NB4 (cell line): ENCODE results near the gene KCNN4.
"Not testable (repeated sequence)": the region's sequence is repeated elsewhere in the genome, so short reads cannot be mapped to it uniquely, and the experiment has no call there.

Experiments used
- POLR2A ChIP-seq: IDR thresholded peaks from 2 replicates; pipeline ENCODE4 v1.6.1; 2011; ENCODE audit warnings: mild to moderate bottlenecking; ENCODE audit not compliant: insufficient read length; ENCODE audit errors: extremely low read depth
- TF ChIP-seq, protein P1 (sequence below): IDR thresholded peaks from 2 replicates; pipeline ENCODE4 v1.6.1; 2011; ENCODE audit warnings: low read depth, low read length
- TF ChIP-seq, protein P2 (sequence below): IDR thresholded peaks from one replicate; pipeline ENCODE4 v1.5.1; 2012; ENCODE audit warnings: low read depth, low read length

- TF ChIP-seq, protein P1, sequence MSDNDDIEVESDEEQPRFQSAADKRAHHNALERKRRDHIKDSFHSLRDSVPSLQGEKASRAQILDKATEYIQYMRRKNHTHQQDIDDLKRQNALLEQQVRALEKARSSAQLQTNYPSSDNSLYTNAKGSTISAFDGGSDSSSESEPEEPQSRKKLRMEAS = not testable (repeated sequence)
- TF ChIP-seq, protein P2, sequence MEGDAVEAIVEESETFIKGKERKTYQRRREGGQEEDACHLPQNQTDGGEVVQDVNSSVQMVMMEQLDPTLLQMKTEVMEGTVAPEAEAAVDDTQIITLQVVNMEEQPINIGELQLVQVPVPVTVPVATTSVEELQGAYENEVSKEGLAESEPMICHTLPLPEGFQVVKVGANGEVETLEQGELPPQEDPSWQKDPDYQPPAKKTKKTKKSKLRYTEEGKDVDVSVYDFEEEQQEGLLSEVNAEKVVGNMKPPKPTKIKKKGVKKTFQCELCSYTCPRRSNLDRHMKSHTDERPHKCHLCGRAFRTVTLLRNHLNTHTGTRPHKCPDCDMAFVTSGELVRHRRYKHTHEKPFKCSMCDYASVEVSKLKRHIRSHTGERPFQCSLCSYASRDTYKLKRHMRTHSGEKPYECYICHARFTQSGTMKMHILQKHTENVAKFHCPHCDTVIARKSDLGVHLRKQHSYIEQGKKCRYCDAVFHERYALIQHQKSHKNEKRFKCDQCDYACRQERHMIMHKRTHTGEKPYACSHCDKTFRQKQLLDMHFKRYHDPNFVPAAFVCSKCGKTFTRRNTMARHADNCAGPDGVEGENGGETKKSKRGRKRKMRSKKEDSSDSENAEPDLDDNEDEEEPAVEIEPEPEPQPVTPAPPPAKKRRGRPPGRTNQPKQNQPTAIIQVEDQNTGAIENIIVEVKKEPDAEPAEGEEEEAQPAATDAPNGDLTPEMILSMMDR = not testable (repeated sequence)
- not testable (repeated sequence) for TF ChIP-seq POLR2A
Observed at GRCh38 chr19:43806401-43806800, 25.6 kb upstream of the KCNN4 start.
